ENCODE data around the gene C4orf54. TPM values are rescaled to one million over a fixed set of nuclear protein-coding genes. Genes with fewer than 3 reads are reported as not detected.
A peak's percentile ranks its signal among the peaks of the same experiment; 100 is the strongest.

The C4orf54 gene
- total RNA-seq, 6 experiments from 2014 or later = 0.02 to 0.19 (median 0.12) TPM; not detected in 2

- no peaks in the 10 kb centered on the region for H3K27me3 ChIP-seq
- ATAC-seq (no peak), DNase-seq (no peak)
- intact Hi-C loops (cut with DNase I) = no loop called here
- H3K9me3 ChIP-seq = no peaks in the 10 kb centered on the region
- no peaks in the 10 kb centered on the region for H3K4me1 ChIP-seq
- no peak for TF ChIP-seq POLR2A (IDR thresholded peaks at IDR 0.05)
- no peak for TF ChIP-seq CTCF (IDR thresholded peaks at IDR 0.05)
- no peak overlapping the region for H3K27ac ChIP-seq
- 75% methylated on average over 1 of the region's 1 CpG for WGBS (ENCODE audit: insufficient coverage, low coverage, low lambda C conversion rate, missing lambda C conversion rate)
- H3K36me3 ChIP-seq = peaks cover 0 to 63% (median 24%) of the 10 kb centered on the region in 4 donors
- no peak overlapping the region for H3K4me3 ChIP-seq
These were observed 35.3 kb downstream of the C4orf54 start for GRCh38 chr4:99622341-99622740.

DNA sequence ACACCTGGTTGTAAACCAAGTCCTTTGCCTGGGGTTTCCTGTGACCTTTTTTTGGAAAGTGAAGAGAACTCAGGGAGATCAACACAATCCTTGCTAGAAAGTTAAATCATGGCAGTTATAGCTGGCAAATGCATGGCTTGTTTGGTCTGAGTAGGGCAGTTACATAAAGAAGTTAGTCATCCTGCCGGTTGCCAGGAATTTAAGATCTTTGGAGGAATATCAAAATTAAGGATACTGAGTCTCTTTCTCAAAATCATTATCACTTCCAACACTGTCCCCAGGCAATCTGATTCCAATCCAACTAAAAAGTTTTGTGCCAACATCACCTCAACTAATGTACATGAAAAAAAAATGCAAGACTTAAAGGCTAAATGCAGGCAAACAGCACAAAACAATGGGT is 40.3 kb downstream of the C4orf54 start:
- TF ChIP-seq CTCF (IDR thresholded peaks at IDR 0.05) (no peak), POLR2A (IDR thresholded peaks at IDR 0.05) (no peak)
- no peak for ATAC-seq
- no peaks in the 10 kb centered on the region for H3K27me3 ChIP-seq
- intact Hi-C loops (cut with DNase I) = no loop called here
- no peak overlapping the region for H3K27ac ChIP-seq
- DNase-seq = no peak
- WGBS (ENCODE audit: insufficient coverage, low coverage, low lambda C conversion rate, missing lambda C conversion rate) = 80% methylated on average over 1 of the region's 1 CpG
- no peaks in the 10 kb centered on the region for H3K4me1 ChIP-seq
- H3K36me3 ChIP-seq = peaks cover 0 to 86% (median 42%) of the 10 kb centered on the region in 4 donors
- no peaks in the 10 kb centered on the region for H3K9me3 ChIP-seq
- H3K4me3 ChIP-seq = no peak overlapping the region

DNA sequence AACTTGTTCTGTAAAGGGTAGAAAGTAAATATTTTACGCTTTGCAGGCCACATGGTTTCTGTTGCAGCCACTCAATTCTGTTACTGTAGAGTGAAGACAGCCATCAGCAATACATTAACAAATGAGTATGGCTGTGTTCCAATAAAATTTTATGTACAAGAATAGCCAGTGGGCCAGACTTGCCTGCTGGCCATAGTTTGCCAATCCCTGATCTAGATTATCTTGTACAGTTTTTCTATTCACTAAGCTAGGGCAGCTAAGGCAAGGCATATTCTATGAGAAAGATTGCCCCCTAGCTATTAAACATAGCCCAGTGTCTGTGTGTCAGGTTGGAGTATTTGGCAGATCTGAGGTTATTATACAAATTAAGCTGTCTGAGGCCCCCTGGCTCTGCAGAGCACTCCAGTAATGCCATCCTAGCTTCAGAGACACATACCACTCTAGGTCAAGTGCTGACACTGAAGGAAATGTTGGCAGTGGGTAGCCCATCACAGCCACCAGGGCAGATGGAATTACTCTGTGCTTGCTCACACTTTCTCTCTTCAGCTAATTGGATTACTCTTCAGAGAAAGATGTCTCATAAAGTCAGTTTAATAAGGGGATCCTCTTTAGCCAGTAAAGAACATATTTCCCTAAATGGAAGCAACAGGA is 42.3 kb downstream of the C4orf54 start:
- H3K27me3 ChIP-seq = no peaks in the 10 kb centered on the region
- no peak overlapping the region for H3K4me3 ChIP-seq
- no peaks in the 10 kb centered on the region for H3K9me3 ChIP-seq
- no peak overlapping the region for H3K27ac ChIP-seq
- intact Hi-C loops (cut with DNase I) = no loop called here
- H3K36me3 ChIP-seq = peaks cover 0 to 86% (median 38%) of the 10 kb centered on the region in 4 donors
- TF ChIP-seq CTCF (IDR thresholded peaks at IDR 0.05) (peak in 1 of 4 donors; percentile 7), POLR2A (IDR thresholded peaks at IDR 0.05) (no peak)
- 86% methylated on average over 1 of the region's 1 CpG for WGBS (ENCODE audit: insufficient coverage, low coverage, low lambda C conversion rate, missing lambda C conversion rate)
- ATAC-seq (no peak), DNase-seq (no peak)
- H3K4me1 ChIP-seq = no peaks in the 10 kb centered on the region

DNA sequence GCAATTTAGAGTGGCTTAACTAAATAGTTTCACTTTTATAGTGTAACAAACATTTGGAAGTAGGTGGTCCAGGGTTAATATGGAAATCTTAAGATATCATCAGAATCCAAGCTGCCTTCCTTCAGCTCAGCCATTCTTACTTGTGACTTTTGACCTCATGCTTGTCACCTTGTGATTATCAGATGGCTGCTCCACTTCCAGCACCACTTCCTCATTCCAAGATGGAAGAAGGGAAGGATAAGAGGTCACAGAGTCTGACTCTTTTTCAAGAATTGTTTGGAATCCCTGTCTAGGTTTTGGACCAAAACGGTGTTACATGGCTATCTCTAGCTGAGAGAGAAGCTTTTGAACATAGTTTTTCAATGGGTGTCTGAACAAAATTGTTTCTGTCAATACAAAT is 43.1 kb downstream of the C4orf54 start:
- TF ChIP-seq CTCF (IDR thresholded peaks at IDR 0.05) = no peak
- TF ChIP-seq POLR2A (IDR thresholded peaks at IDR 0.05) = no peak
- Histone ChIP-seq H3K4me3 (no peak overlapping the region), H3K27me3 (no peaks in the 10 kb centered on the region), H3K4me1 (no peaks in the 10 kb centered on the region), H3K27ac (no peak overlapping the region), H3K36me3 (peaks cover 0 to 86% (median 40%) of the 10 kb centered on the region in 4 donors), H3K9me3 (no peaks in the 10 kb centered on the region)
- no peak for ATAC-seq
- 60% methylated on average over 1 of the region's 1 CpG for WGBS (ENCODE audit: insufficient coverage, low coverage, low lambda C conversion rate, missing lambda C conversion rate)
- DNase-seq = no peak
- intact Hi-C loops (cut with DNase I) = no loop called here

Data from right lobe of liver (tissue), 6 donors.